GM19043 (cell line): ENCODE measurements around the gene UMAD1.

Experiments
- ATAC-seq: cut with Tn5 transposase; IDR thresholded peaks from one replicate; pipeline ENCODE4 v1.9.1; 2021; ENCODE audit warnings: low read depth; ENCODE audit not compliant: unreplicated experiment

Gene UMAD1

GRCh38 chr7:7867846-7868571 lies 227.5 kb downstream of the UMAD1 start:
- peak; percentile 47 for ATAC-seq

GRCh38 chr7:7868572-7868899 lies 228.0 kb downstream of the UMAD1 start:
- ATAC-seq: peak; percentile 38

GRCh38 chr7:7869036-7869435 lies 228.5 kb downstream of the UMAD1 start:
- ATAC-seq: no peak

- no peak for ATAC-seq
These were observed 229.1 kb downstream of the UMAD1 start for GRCh38 chr7:7869651-7870050.

GRCh38 chr7:7870555-7870954 lies 230.0 kb downstream of the UMAD1 start:
- no peak for ATAC-seq

GRCh38 chr7:7876419-7876818 lies 235.9 kb downstream of the UMAD1 start:
- no peak for ATAC-seq

GRCh38 chr7:7881581-7881980 lies 241.0 kb downstream of the UMAD1 start:
- ATAC-seq: no peak

- ATAC-seq: no peak
These were observed 242.3 kb downstream of the UMAD1 start for GRCh38 chr7:7882888-7883287.

- no peak for ATAC-seq
These were observed 242.8 kb downstream of the UMAD1 start for GRCh38 chr7:7883394-7883793.

GRCh38 chr7:7884855-7885254 lies 244.3 kb downstream of the UMAD1 start:
- ATAC-seq: no peak

GRCh38 chr7:7889791-7890568 lies 249.4 kb downstream of the UMAD1 start:
- no peak for ATAC-seq

- no peak for ATAC-seq
These were observed 254.6 kb downstream of the UMAD1 start for GRCh38 chr7:7895004-7895650.

GRCh38 chr7:7895754-7896153 lies 255.2 kb downstream of the UMAD1 start:
- ATAC-seq: no peak

GRCh38 chr7:7897509-7897908 lies 257.0 kb downstream of the UMAD1 start:
- ATAC-seq: no peak

GRCh38 chr7:7897949-7898515 lies 257.5 kb downstream of the UMAD1 start:
- ATAC-seq: no peak

- no peak for ATAC-seq
These were observed 262.3 kb downstream of the UMAD1 start for GRCh38 chr7:7902845-7903244.

GRCh38 chr7:7907306-7907705 lies 266.8 kb downstream of the UMAD1 start:
- no peak for ATAC-seq

GRCh38 chr7:7908622-7909145 lies 268.1 kb downstream of the UMAD1 start:
- no peak for ATAC-seq

- no peak for ATAC-seq
These were observed 268.8 kb downstream of the UMAD1 start for GRCh38 chr7:7909376-7909775.

- no peak for ATAC-seq
These were observed 271.0 kb downstream of the UMAD1 start for GRCh38 chr7:7911369-7912123.
